Ecto neural progenitor cell (in vitro differentiated cells): Measurements from ENCODE around the gene FAM184B.

Experiments used
- DNase-seq: peaks from one replicate; pipeline ENCODE4 v3.0.0-alpha.2; 2018; ENCODE audit warnings: low spot score

Gene FAM184B

DNA sequence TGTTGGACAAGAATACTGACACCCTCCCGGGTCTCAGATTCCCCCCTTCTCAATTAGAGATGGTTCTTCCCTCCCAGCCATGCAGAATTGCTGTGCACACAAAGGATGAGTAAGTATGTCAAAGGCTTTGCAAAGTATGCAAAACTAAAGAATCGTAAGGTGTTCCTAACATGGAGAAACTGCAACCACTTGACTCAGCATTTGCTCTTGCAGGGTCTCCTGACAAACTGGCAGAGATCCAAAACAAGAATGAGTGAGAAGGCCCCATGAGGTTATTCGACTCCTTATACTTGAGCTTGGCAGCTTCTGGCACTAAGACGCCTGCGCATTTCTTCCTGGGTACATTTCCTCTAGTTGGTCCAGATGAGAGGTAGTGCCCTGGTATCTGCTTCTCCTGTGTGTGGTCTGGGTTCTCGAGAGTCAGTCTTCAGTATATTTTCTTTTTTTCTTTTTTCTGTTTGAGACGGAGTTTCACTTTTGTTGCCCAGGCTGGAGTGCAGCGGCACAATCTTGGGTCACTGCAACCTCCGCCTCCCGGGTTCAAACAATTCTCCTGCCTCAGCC lies 8.2 kb downstream of the FAM184B start:
- no peak for DNase-seq

DNA sequence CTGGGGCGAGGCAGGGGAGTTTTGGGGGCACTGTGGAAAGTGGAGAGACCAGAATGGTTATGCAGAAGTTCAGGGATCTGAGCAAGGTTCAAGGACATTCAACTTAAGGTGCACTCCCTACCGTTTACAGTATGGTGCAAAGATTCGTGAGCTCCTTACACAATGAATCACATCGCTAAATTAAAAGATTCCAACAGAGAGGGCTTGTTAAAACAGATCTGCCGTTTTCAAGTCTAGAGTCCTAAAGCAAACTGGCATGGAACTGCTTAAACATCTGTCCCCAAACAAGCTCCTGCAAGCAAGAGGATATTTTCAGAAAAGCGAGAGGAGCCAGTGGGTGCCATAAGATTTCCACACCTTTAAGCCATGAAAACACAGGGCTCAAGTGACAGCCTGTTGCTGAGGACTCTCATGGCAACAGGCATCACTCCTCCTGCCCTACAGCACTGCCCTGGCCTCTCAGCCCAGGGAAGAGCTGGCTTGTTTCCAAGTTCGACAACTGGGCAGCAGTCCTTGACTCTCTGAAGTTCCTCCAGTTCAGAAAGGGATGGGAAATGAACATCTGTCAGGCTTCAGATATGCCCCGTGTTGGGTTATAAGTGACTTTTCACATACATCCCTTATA lies 10.0 kb downstream of the FAM184B start:
- no peak for DNase-seq

DNA sequence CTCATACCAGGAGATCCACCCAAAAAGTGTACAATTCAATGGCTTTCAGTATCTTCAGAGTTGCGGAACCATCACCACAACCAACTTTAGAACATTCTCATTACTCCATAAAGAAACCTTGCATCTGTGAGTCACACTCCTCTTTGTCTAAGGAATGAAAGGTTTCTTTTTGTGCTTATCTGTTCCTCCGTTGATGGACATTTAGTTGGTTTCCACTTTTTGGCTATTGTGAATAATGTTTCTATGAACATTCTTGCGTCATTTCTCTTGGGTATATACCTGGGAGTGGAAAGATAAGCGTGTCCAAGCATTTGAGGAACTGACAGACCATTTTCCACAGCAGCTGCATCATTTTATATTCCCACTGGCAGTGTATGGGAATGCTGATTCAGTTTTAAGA lies 10.6 kb downstream of the FAM184B start:
- no peak for DNase-seq

DNA sequence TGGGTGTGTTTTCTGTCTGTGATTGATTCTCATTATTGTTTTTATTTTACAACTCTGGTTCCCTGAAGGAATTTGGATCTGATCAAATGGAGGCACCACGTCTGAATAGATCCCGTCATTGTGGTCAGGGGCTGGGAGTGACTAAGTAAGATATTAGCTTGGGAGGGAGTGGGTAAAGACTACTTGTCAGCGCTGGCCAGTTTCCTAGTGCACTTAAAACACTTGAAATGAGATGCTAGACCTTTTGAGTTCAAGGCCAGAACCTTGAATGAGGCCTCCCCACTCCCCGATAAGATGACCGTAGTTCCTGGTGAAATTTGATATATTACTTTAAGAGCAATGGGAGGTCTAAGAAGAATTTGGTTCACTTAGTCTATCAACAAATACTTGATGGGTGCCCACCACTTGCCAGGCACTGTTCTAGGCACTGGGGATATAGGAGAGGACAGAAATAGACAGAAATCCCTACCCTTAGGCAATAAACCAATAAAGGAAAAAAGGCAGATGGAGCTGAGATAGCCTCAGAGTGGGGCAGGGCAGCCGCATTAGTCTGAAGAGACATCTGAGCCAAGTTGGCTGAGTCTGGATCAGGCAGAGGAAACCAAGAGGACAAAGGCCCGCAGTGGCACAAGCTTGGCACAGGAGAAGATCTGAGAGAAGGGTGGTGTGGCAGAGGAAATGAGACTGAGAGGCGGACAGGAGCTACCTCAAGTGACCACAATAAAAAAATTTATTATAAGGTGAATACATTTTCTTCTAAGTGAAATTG lies 11.8 kb downstream of the FAM184B start:
- no peak for DNase-seq

DNA sequence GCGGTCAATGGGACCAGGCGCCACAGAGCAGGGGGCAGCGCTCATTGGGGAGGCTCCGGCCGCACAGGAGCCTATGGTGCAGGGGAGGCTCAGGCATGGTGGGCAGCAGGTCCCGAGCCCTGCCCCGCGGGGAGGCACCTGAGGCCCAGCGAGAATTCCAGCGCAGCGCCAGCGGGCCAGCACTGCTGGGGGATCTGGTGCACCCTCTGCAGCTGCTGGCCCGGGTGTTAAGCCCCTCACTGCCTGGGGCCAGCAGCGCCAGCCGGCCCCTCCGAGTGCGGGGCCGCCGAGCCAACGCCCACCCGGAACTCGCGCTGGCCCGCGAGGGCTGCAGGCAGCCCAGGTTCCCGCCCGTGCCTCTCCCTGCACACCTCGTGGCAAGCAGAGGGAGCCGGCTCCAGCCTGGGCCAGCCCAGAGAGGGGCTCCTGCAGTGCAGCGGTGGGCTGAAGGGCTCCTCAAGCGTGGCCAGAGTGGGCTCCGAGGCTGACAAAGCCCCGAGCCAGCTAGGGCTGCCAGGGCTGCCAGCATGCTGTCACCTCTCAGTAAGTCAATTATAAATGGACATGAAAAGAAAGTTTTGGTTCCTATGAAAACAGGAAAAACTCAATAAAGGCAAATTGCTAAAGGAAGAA lies 14.5 kb downstream of the FAM184B start:
- no peak for DNase-seq

DNA sequence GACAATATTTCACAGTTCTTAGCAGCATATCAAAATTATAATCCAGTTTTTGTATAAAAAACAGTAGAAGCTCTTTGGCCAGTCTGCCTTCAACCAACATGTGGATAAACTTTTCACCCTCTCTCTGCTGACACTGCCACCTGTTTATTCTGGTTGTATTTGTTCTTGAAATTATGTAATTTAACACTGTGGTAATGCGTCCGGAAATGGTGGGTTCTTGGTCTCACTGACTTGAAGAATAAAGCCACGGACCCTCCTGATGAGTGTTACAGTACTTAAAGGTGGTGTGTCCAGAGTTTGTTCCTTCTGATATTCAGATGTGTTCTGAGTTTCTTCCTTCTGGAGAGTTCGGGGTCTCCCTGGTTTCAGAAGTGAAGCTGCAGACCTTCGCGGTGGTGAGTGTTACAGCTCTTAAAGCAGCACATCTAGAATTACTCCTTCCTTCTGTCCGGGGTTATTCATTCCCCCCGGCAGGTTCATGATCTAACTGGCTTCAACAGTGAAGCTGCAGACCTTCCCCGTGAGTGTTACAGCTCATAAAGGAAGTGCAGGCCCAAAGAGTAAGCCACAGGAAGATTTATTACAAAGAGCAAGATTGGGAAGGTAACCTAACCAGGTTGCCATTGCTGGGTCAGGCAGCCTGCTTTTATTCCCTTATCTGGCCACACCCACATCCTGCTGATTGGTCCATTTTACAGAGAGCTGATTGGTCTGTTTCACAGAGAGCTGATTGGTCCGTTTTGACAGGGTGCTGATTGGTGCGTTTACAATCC lies 15.7 kb downstream of the FAM184B start:
- no peak for DNase-seq

DNA sequence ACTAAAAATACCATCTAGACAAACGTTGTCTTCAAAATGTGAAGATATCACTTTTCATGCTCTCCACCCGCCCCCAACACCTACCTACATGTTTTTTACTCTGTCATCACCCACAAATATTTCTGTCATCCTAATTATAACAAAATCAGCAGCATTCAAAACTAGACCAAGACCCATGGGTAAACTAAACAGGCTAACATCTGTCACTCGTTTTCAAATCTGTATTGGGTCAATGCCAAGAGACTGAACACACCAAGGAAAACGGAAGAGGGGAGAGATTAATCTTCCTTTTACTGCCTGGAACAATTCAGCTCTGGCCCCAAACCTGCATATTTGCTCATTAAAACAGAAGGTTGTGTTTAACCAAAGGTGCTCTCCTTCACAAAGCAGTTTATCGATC lies 17.5 kb downstream of the FAM184B start:
- no peak for DNase-seq

DNA sequence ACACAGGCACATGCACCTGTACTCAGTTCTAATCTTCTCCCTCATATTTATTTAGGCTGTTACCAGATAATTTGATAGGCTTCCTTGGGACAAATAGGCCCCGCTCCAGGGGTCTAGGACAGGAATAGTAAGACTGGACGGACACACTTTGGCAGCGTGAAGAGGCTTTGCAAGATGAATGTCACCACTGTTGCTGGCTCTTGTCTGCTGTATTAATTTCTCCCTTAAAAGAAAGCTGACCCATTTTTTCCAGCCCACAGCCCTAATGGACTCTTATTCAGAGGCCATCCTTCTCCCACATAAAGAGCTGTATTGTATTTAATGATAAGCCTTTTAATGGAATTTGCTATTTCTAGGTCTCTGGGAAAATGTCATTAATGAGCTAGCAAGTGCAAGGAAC lies 18.0 kb downstream of the FAM184B start:
- DNase-seq, result no peak

DNA sequence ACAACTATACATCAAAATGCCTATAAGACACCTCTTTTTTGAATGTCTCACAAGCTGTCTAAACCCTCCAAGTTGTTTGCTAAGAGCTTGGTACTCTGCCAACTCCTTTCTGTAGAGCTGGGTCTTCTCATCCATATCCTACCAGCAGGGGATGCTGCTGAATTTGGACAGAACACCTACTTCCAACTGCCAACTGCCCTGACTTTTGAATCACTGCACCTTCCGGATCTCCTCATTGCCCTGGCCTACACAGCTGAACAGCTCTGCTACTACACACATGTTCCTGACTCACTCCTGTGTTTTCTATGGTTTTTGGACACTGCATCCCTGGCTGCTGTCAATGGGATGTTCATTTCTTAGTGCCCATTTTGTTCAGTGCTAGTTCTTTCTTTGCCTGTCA lies 18.7 kb downstream of the FAM184B start:
- no peak for DNase-seq

DNA sequence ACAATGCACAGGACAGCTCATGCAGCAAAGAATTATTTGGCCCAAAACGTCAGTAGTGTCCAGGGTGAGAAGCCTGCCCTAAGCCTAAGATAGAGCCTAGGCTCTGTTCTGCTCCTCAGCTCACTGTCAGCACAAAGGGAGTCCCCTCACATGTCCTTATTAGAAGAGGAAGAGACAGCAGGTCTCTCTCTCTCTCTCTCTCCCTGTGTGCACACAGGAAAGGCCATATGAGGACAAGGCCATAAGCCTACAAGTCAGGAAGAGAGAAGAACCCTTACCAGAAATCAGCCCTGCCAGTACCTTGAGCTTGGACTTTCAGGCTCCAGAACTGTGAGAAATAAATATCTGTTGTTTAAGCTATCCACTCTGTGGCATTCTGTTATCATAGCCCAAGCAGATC lies 20.4 kb downstream of the FAM184B start:
- no peak for DNase-seq

DNA sequence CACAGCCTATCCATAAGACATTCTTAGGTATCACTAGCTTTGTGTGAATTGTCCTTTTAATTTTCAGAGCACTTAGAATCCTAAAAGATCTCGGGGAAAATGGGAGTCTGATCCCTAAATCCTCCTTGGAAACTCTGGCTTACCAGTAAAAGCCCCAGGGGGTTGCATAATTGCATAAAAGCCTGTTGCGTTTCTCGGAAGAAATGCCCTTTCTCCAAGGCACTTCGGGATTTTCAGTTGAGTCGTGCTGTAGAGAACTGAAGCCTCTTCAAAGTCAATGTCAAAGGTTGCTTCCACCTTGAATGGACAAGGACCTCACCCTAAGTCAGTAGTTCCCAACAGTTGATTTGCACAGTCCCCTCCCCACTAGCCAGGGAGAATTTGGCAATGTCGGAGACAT lies 20.8 kb downstream of the FAM184B start:
- DNase-seq, result no peak

DNA sequence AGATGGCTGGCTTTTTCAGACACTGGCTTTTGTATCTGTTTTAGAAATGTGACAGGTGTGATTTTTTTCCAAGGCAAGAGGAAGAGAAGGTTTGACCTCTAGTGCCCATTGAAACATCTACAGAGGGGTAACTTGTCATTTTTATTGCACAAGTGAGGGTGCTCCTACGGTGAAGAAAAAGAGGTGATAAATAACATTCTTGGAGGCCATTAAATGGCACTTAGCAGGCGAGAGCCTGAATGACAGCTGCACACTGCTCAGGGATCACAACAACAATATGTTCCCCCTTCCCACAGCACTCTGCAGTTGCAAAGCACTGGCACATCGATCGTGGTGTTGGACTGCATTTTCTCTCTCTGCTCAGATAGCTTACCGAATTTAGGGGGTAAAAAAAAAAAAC lies 22.9 kb downstream of the FAM184B start:
- no peak for DNase-seq

DNA sequence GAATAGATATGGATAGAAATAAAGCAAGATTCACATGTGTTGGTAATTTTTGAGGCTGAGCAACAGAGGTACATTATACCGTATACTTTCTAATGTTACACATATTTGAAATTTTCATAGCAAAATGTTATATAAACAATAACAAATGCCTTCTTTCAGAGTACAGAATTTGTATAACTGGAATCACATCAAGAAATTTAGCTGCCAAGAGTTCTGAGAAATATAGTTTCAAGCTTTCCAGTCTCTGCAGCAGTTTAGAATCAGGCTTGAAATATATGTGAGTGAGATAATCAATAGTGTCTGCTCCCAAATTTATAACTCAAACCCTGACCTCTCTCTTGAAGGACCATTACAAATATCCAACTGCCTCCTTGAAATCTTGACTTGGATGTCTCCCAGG lies 23.8 kb downstream of the FAM184B start:
- no peak for DNase-seq

DNA sequence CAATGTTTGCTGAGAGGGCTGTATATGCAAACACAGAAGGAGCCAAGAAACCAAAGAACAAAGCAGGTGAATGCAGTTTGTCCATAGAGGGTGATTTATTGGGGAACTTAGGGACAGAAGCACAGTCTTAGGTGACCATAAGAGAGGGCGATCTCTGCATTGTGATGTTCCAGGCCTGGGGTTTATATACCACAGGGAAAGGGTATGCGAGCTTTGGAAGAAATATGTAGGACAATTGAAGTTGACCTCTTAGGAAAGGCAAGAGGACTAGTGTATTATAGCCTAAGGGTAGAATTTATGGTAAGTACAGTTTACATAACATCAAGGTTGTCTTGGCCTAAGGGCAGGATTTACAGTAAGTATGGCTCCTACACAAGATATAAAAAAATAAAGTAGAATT lies 27.8 kb downstream of the FAM184B start:
- DNase-seq, result no peak

DNA sequence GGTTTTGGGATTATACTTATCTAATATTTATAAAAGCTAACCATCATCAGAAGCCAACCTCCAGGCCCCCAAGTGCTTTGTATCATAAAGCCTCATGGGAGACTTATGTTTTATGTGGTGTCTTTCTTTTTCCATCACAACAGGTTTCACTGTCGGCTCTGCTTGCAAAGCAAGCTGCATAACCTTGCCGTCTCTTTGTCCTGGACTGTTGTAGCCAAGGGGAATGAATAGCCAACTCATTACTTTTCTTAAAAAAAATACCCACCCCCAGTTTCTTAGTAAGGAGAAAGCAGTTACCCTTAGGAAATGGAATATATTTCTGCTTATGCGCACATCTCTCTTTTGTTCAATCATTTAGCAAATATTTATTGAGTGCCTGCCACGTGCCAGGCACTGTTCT lies 40.7 kb downstream of the FAM184B start:
- no peak for DNase-seq

DNA sequence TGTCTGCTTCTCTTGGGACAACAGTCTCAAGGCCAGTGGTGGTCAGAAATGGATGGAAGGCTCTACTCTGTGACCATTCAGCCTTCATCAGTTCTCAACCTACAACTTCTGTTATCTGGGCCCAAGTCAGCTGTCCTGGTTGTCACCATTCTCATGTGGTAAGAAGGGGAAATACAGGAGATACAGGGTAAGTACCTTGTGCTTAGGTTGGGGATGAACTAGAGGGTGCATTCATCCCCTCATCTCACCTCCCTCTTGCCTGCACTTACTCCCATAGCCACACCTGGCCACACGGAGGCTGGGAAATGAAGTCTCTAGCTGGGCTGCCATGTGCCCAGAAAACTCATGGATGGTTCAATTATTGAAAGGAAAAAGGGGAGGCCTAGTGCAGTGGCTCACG lies 44.9 kb downstream of the FAM184B start:
- DNase-seq, result no peak

DNA sequence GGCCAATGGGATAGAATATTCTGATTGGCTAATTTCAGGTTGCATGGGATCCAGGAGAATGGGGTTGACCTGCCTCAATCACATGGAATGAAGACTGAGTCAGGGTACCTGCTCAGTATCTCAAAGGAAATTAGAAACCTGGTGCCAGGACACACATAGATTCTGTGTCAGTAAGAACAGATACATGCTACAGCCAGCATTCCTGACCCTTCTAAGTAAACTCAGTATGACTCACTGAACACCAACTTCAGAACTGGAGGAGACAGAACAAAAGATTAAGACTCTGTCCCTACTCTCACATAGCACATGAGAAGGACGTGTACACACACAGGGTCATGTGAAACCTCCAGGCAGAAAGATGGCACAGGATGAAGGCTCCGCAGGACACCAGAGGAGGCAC lies 54.5 kb downstream of the FAM184B start:
- no peak for DNase-seq

DNA sequence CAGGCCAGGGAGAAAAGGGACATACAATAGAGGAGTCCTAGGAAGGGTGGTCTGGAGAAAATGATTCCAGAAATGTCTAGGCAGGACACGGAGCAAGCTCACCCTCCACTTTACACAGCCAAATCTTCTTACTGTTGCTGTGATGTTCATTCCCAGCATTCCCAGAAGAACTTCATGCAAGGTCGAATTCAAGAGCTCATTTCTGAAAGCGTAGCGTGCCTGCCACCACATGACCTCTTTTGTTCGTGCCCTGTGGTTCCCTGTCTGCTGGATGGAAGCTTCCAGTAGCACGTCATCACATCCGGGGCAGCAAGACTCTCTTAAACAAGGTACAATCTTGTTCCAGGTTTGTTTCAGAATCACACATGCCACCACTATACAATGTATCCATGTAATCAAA lies 57.8 kb downstream of the FAM184B start:
- no peak for DNase-seq

DNA sequence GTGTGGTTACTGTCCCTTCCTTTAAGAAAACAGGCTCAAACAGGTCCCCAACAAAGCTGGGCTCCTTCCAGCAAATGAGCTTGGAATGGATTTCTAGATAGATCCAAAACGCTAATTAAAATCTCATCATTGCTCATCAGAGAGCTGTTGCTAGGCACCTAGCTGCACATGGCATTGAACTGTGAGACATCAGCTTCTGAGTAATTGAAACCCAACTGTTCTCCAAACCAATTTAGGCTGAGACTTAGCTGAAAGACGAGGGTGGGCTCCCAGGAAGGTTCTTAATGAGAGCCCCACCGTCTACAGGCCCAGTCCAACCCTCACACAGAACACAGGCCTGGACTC lies 59.1 kb downstream of the FAM184B start:
- no peak for DNase-seq

DNA sequence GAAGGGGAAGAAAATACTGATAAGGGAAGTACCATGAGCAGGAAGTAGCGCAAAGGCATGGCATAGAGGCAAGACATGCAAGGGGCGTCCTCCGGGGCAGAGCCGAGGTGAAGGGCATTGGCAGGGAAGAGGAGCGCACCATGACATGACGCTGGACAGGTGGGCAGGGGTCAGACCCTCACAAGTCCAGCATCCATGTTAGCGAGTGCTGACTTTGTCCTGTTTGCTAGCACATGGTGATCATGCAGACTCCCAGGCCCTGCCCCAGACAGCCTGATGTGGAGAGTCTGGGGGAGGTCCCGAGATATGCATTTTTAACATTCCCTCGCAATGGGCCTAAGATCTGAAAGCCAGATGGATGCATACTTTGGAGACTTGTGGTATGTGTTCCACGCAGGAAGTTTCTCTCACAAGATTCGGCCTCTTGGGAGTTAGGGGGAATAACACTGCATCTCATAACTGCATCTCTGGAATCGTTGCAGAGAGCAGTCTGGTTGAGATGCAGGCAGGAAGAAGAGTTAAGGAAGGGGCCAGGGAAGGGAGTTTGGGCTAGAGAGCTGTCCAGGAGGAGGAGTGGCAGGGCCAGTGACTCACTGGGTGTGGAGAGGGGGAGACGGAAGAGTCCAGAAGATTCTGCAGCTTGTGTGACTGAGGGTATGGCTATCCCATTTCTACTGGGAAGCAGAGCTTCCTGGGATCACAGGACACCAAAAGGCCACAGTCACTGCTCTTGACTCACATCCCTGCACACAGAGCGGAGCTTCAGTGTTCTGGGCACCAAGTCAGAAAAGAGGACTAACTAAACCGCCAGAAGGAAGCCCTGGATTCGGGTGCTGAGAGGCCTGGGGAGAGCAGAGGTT lies 59.7 kb downstream of the FAM184B start:
- no peak for DNase-seq

DNA sequence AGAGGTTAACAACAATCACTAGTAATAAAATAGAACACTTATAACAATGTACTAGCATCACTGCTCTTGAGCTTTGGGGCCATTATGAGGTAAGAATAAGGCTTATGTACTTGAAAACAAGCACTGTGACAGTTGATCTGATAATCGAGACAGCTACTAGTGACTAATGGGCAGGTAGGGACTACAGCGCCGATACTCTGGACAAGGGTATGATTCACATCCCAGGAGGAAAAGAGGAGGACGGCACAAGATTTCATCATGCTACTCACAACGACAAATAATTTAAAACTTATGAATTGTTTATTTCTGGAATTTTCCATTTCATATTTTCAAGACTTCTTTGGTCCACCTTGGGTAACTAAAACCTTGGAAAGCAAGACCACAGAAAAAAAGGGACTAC lies 62.3 kb downstream of the FAM184B start:
- no peak for DNase-seq

DNA sequence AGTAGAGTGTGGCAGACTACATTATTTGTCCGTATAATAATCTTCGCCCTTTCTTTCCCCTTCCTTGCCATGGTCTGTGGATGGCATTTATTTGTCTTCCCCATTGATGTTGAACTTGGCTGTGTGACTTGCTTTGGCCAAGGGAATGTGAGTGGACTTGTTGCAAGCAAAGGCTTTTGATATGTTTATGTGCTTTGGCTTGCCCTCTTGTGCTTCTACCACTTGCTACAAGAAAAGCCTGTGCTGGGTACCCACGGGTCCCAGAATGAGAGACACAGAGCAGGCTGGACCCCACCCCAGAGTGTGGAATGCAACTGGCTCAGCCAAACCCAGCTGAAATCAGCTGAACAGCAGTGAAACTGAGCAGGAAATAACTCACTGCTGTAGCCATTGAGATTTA lies 63.0 kb downstream of the FAM184B start:
- peak; percentile 16 for DNase-seq
